Epithelial cell of esophagus (primary cell): Measurements from ENCODE around the gene DIDO1.

Source experiments
- DNase-seq: peaks from one replicate; pipeline ENCODE4 v3.0.0; 2010; ENCODE audit warnings: low read depth
- H3K4me3 ChIP-seq: 2 replicates; pipeline ENCODE4 v1.5.1; 2011; ENCODE audit warnings: mild to moderate bottlenecking, low read length, control low read depth
- TF ChIP-seq, protein P1 (sequence below): IDR thresholded peaks from 2 replicates; pipeline ENCODE4 v1.5.1; 2011; ENCODE audit warnings: low read depth, mild to moderate bottlenecking, low read length, control low read depth, inconsistent platforms; ENCODE audit not compliant: insufficient read depth; ENCODE audit errors: missing control alignments

The DIDO1 gene

GRCh38 chr20:62926229-62927127, at the start of gene DIDO1:
Gene DIDO1, minus strand, starts transcription at chr20:62926505.
- peak; percentile 92 for DNase-seq
- peak within 1 kb of the TSS; percentile 93 for H3K4me3 ChIP-seq
- TF ChIP-seq, protein P1, sequence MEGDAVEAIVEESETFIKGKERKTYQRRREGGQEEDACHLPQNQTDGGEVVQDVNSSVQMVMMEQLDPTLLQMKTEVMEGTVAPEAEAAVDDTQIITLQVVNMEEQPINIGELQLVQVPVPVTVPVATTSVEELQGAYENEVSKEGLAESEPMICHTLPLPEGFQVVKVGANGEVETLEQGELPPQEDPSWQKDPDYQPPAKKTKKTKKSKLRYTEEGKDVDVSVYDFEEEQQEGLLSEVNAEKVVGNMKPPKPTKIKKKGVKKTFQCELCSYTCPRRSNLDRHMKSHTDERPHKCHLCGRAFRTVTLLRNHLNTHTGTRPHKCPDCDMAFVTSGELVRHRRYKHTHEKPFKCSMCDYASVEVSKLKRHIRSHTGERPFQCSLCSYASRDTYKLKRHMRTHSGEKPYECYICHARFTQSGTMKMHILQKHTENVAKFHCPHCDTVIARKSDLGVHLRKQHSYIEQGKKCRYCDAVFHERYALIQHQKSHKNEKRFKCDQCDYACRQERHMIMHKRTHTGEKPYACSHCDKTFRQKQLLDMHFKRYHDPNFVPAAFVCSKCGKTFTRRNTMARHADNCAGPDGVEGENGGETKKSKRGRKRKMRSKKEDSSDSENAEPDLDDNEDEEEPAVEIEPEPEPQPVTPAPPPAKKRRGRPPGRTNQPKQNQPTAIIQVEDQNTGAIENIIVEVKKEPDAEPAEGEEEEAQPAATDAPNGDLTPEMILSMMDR = peak; percentile 13

- TF ChIP-seq, protein P1 = no peak
- no peak for DNase-seq
- no peak overlapping the region for H3K4me3 ChIP-seq
These were observed 49.0 kb upstream of the DIDO1 start for GRCh38 chr20:62975251-62975760.

DNA sequence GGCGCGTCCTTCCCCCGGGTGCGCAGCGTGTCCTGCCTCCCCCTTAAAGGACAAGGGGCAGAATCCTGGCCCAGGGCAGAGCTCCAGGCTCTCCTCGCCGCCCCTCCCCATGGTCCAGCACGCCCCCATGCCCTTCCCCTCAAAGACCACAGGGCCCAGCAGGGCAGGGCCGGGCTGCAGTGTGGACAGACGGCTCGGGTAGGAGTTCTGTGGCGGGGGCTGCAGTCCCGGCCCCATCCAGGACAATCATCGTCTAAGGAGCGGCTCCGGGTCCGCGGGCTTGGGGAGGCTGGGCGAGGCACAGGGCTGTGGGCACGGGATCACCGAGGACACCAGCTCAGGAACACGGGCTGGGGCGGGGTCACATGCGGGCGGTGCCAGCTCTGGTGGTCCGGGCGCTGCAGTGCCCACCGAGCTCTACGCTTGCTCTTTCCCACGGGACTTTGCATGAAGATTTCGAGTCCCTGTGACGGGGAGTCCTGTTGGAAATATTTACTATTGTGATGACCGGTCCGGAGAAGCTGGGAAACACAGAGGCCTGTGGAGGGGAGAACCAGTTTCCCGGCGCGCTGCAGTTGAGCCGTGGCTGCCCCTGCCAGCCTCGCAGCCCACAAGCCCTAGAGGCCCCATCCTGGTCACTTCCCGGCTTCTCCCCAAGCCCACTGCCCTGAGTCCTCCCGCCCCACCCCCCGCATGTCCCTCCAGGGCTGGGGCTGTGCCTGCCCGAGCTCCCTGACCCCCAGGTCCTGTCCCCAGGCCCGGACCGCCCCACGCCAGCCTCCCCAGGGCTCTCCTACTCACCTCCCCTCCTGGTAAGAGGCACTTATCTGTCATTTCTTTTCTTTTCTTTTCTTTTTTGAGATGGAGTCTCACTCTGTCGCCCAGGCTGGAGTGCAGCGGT, 46.8 kb upstream of the DIDO1 start:
- TF ChIP-seq, protein P1 = no peak
- DNase-seq = no peak
- H3K4me3 ChIP-seq = no peak overlapping the region

- no peak overlapping the region for H3K4me3 ChIP-seq
- peak; percentile 84 for DNase-seq
- TF ChIP-seq, protein P1 = peak; percentile 91
These were observed 45.9 kb upstream of the DIDO1 start for GRCh38 chr20:62971950-62972844.

GRCh38 chr20:62971211-62971949, 45.1 kb upstream of the DIDO1 start:
- TF ChIP-seq, protein P1 = no peak
- DNase-seq = no peak
- no peak overlapping the region for H3K4me3 ChIP-seq
